ENCODE results near the gene FXYD2.
"Not testable (repeated sequence)": the region's sequence is repeated elsewhere in the genome, so short reads cannot be mapped to it uniquely, and the experiment has no call there.

FXYD2 gene

DNA sequence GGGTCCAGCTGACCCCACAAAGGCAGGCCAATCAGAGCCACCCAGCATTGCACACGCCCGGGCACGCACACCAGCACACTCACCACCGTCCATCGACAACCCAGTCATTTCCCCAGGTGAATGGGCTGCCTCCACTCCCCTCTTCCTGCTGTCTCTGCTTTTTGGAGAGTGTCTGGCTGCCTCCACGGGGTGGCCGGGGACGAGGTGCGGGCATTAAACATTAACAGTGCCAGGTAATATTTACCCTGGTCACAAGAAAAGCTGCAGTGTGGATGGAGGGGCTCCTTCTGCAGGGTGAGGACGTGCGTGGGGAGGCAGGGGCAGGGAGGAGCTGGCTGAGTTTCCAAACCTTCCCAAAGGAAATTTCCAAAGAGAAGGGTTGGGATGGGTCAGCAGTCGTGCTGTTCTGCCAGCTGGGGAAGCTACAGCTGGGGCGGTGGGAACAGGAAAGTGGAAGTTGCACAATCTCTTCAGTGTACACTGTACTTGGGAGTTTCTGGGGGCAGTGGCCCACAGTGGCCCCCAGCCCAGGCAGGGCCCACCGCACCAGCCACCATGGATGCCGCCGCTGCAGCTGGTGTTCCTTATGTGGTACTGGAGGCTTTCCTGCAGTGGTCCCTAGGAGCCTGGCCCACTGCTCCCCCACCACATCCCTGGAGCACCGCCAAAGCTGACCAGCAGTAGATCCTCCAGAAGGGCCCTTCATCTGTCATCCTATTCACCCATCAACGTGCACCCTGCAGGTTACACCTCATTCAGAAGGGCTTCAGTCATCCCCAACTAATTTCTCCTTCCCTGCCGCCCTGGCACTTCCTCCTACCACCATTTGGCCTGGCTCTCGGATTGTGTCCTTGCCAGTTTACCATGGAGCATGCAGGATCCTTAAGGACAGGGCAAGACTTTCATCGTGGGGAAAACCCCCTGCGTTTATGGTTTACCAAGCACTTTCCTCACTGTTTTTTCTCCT is at the start of gene FXYD2:
Gene FXYD2 (minus strand): TSS at position 174 of the 967 bp plus-strand sequence. CDS start 66 bp downstream, at position 108.
- Mint-ChIP-seq H3K36me3 (no peaks in the 10 kb centered on the region), H3K4me1 (ENCODE audit: low read depth) (peaks cover 69% of the 10 kb centered on the region), H3K4me3 (no peak within 1 kb of the TSS), H3K27me3 (no peaks in the 10 kb centered on the region), H3K27ac (peak within 1 kb of the TSS; percentile 75), H3K9me3 (ENCODE audit: low read depth) (no peaks in the 10 kb centered on the region)

GRCh38 chr11:117873828-117874125 is 49.2 kb upstream of the FXYD2 start:
- Mint-ChIP-seq H3K4me3 (no peak overlapping the region), H3K27me3 (peaks cover 31% of the 10 kb centered on the region), H3K36me3 (no peaks in the 10 kb centered on the region), H3K4me1 (ENCODE audit: low read depth) (peaks cover 29% of the 10 kb centered on the region), H3K27ac (no peak overlapping the region), H3K9me3 (ENCODE audit: low read depth) (no peaks in the 10 kb centered on the region)

GRCh38 chr11:117872975-117873827 is 48.7 kb upstream of the FXYD2 start:
- peaks cover 29% of the 10 kb centered on the region for H3K4me1 Mint-ChIP-seq (ENCODE audit: low read depth)
- H3K27ac Mint-ChIP-seq: no peak overlapping the region

GRCh38 chr11:117872420-117872961 is 47.9 kb upstream of the FXYD2 start:
- Mint-ChIP-seq H3K36me3 (no peaks in the 10 kb centered on the region), H3K4me1 (ENCODE audit: low read depth) (peaks cover 29% of the 10 kb centered on the region), H3K4me3 (no peak overlapping the region), H3K27ac (no peak overlapping the region), H3K9me3 (ENCODE audit: low read depth) (no peaks in the 10 kb centered on the region), H3K27me3 (peaks cover 26% of the 10 kb centered on the region)

More at GRCh38 chr11:117872975-117873827, 48.7 kb upstream of the FXYD2 start:
- no peak overlapping the region for H3K4me3 Mint-ChIP-seq
- H3K9me3 Mint-ChIP-seq (ENCODE audit: low read depth): no peaks in the 10 kb centered on the region
- H3K27me3 Mint-ChIP-seq: peaks cover 29% of the 10 kb centered on the region
- H3K36me3 Mint-ChIP-seq: no peaks in the 10 kb centered on the region

DNA sequence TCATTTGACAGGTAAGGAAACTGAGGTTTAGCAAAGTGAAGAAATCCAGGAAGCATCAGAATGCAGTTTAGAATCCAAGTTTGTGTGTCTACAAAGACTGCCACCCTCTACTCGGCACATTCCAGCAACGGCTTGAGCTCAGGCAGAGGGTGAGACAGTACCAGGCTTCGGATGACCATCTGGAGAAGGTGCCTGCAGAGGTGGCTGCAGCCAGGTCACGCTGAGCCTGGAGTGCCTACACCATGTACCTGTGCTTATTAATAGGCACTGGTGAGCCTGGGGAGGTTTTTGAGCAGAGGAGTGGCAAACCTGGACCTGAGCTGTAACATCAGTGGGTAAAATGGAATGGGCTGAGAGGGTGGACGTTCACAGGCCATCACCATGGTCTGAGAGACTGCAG is 47.2 kb upstream of the FXYD2 start:
- H3K27ac Mint-ChIP-seq: no peak overlapping the region
- no peaks in the 10 kb centered on the region for H3K9me3 Mint-ChIP-seq (ENCODE audit: low read depth)
- no peaks in the 10 kb centered on the region for H3K36me3 Mint-ChIP-seq
- H3K27me3 Mint-ChIP-seq: peaks cover 19% of the 10 kb centered on the region
- no peak overlapping the region for H3K4me3 Mint-ChIP-seq
- H3K4me1 Mint-ChIP-seq (ENCODE audit: low read depth): peaks cover 29% of the 10 kb centered on the region

DNA sequence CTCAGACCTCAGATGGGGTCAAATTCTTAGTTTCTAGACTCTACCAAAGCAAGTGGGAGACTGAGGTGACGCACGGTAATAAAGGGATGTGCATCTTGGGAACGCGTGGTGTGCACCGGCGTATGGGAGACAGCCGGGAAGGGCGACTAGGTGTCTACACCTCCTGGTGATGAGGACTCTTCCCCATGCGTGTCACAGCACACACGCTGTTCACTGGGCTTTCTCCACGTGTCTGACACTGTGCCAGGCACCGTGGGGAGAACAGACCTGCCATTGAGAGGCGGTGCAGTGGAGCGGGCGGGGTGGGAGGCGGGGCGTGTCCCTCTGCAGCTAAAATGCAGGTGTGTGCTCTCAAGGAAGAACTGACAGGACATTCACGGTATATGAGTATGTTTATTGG is 46.6 kb upstream of the FXYD2 start:
- H3K9me3 Mint-ChIP-seq (ENCODE audit: low read depth): no peaks in the 10 kb centered on the region
- H3K27ac Mint-ChIP-seq: no peak overlapping the region
- no peak overlapping the region for H3K4me3 Mint-ChIP-seq
- peaks cover 27% of the 10 kb centered on the region for H3K4me1 Mint-ChIP-seq (ENCODE audit: low read depth)
- H3K36me3 Mint-ChIP-seq: no peaks in the 10 kb centered on the region
- H3K27me3 Mint-ChIP-seq: peaks cover 17% of the 10 kb centered on the region

DNA sequence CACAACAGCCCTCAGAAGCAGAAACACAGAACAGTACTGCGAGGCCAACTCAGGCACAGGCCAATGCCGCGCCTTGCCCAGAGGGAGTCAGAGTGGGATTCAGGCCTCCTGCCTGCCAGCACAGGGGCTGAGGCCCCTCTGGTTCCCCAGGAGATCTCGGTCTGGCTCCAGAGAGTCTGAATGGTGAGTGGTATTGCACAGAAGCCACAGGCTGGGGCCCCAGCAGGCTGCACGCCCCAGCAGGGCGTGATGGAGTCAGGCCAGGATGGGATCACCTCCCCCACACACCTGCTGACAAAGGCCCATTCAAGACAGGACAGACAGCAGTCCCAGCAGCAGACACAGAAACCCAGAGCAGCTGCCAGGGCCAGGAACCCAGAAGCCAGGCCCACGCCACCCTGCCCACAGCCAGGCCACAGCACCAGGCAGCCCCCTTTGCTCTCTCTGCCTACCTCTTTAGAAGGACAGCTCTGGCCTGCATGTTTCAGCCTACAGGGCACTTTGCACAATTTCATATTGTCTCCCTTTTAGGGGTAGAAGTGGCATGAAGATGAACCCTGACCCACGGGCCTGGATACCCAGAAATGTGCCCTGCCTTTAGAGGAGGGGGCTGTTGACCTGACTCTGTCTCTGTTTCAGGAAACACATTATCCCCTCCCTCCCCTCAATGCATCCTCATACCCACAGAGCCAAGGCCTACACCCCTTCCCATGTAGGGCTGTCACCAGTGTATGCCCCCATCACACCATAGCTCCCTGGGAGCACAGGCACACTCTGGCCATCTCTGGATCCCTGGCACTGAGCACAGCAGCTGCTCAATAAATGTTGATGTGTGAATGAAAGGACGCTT is 45.8 kb upstream of the FXYD2 start:
- no peaks in the 10 kb centered on the region for H3K36me3 Mint-ChIP-seq
- H3K9me3 Mint-ChIP-seq (ENCODE audit: low read depth): no peaks in the 10 kb centered on the region
- H3K4me3 Mint-ChIP-seq: no peak overlapping the region
- H3K27me3 Mint-ChIP-seq: peaks cover 14% of the 10 kb centered on the region
- H3K27ac Mint-ChIP-seq: no peak overlapping the region
- H3K4me1 Mint-ChIP-seq (ENCODE audit: low read depth): peaks cover 20% of the 10 kb centered on the region

GRCh38 chr11:117869604-117870003 is 45.1 kb upstream of the FXYD2 start:
- Mint-ChIP-seq H3K9me3 (ENCODE audit: low read depth) (no peaks in the 10 kb centered on the region), H3K27me3 (peaks cover 9% of the 10 kb centered on the region), H3K4me1 (ENCODE audit: low read depth) (peaks cover 15% of the 10 kb centered on the region), H3K27ac (no peak overlapping the region), H3K4me3 (no peak overlapping the region), H3K36me3 (no peaks in the 10 kb centered on the region)

DNA sequence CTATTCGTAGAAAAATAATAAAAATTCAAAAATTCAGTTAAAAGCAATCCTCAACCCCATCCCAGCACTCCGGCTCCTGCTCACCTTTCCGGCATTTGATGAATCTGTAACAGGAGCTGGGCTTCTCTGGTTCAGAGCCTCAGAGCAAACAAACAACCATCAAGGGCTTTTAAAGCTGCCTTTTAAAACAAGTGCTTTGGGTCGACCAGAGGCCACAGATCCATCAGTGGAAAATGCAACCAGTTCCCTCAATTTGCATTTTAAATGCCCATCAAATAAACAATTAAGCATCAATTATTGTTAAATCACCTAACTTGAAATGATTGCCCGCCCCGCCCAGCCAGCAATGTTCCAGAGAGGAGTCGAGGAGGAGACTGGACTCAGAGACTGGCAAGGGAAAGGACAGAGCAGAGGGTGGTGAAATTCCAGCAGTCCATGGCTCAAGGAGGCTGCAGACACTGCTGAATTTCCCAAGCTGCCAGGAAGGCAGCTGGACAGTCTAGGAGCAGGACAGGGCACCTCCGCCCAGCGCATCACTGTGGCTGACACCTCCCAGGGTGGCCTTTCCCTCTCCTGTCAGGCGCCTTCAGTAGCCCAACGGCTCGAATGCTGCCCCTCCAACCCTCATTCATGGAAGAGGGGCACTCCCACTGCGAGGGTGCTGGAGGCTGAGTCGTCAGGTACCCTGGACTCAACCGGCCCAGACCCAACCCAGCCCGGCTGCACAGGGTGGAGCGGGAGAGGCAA is 44.4 kb upstream of the FXYD2 start:
- Mint-ChIP-seq H3K27me3 (peaks cover 7% of the 10 kb centered on the region), H3K9me3 (ENCODE audit: low read depth) (no peaks in the 10 kb centered on the region), H3K36me3 (no peaks in the 10 kb centered on the region), H3K4me3 (no peak overlapping the region), H3K4me1 (ENCODE audit: low read depth) (peaks cover 10% of the 10 kb centered on the region), H3K27ac (no peak overlapping the region)

GRCh38 chr11:117868088-117868487 is 43.5 kb upstream of the FXYD2 start:
- Mint-ChIP-seq H3K4me3 (no peak overlapping the region), H3K27ac (no peak overlapping the region), H3K9me3 (ENCODE audit: low read depth) (no peaks in the 10 kb centered on the region), H3K4me1 (ENCODE audit: low read depth) (peaks cover 6% of the 10 kb centered on the region), H3K36me3 (no peaks in the 10 kb centered on the region), H3K27me3 (peaks cover 3% of the 10 kb centered on the region)

GRCh38 chr11:117866526-117866925 is 42.0 kb upstream of the FXYD2 start:
- no peaks in the 10 kb centered on the region for H3K4me1 Mint-ChIP-seq (ENCODE audit: low read depth)
- H3K36me3 Mint-ChIP-seq: no peaks in the 10 kb centered on the region
- H3K27me3 Mint-ChIP-seq: no peaks in the 10 kb centered on the region
- no peak overlapping the region for H3K4me3 Mint-ChIP-seq
- H3K9me3 Mint-ChIP-seq (ENCODE audit: low read depth): no peaks in the 10 kb centered on the region
- H3K27ac Mint-ChIP-seq: no peak overlapping the region

GRCh38 chr11:117865546-117865945 is 41.0 kb upstream of the FXYD2 start:
- not testable (repeated sequence) for H3K27me3 Mint-ChIP-seq; H3K4me3 Mint-ChIP-seq; H3K9me3 Mint-ChIP-seq (ENCODE audit: low read depth); H3K4me1 Mint-ChIP-seq (ENCODE audit: low read depth); H3K27ac Mint-ChIP-seq; H3K36me3 Mint-ChIP-seq

DNA sequence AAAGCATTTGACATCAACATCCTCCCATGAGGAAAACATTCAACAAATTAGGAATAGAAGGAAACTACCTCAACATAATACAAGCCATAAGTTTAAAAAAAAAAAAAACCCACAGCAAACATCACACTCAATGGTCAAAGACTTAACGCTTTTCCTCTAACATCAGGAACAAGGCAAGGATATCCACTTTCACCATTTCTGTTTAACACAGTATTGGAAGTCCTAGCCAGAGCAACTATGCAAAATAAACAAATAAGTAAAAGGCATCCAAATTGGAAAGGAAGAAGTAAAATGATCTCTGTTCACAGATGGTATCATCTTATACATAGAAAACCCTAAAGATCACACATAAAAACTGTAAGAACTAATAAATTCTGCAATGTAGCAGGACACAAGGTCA is 38.8 kb upstream of the FXYD2 start:
- no peaks in the 10 kb centered on the region for H3K9me3 Mint-ChIP-seq (ENCODE audit: low read depth)
- no peaks in the 10 kb centered on the region for H3K36me3 Mint-ChIP-seq
- no peaks in the 10 kb centered on the region for H3K4me1 Mint-ChIP-seq (ENCODE audit: low read depth)
- no peak overlapping the region for H3K4me3 Mint-ChIP-seq
- no peak overlapping the region for H3K27ac Mint-ChIP-seq
- H3K27me3 Mint-ChIP-seq: no peaks in the 10 kb centered on the region

DNA sequence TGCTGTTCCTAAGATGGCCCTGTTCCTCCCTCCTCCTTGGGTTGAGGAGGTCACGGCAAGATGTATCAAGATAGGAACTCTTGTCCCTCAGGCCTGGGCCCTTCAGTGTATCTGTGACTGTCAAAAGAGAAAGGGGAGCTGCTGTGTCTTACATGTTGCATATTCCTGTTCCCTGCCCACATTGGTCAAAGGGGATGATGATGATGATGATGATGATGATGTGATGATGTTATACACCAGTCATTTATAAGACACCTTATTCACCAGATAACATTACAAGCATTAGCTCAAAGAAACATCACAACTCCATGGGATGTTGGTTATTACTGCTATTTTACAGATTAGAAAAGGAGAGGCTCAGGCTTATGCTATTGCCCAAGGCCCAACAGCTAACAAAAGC is 38.2 kb upstream of the FXYD2 start:
- H3K27ac Mint-ChIP-seq: no peak overlapping the region
- no peaks in the 10 kb centered on the region for H3K27me3 Mint-ChIP-seq
- no peaks in the 10 kb centered on the region for H3K4me1 Mint-ChIP-seq (ENCODE audit: low read depth)
- H3K4me3 Mint-ChIP-seq: no peak overlapping the region
- no peaks in the 10 kb centered on the region for H3K9me3 Mint-ChIP-seq (ENCODE audit: low read depth)
- H3K36me3 Mint-ChIP-seq: no peaks in the 10 kb centered on the region
